Sciatic nerve (tissue), 2 donors: ENCODE results near the gene LRRC75B. TPM values are rescaled to one million over a fixed set of nuclear protein-coding genes. Genes with fewer than 3 reads are reported as not detected.

Source experiments
- ATAC-seq: fragments of 200-7000 bp; cut with Tn5 transposase; one replicate; pipeline ENCODE4 v1.9.1; 2020; ENCODE audit warnings: mild to moderate bottlenecking, moderate library complexity
- DNase-seq: peaks from one replicate; pipeline ENCODE4 v3.0.0-alpha.2; 2020; ENCODE audit warnings: low spot score
- intact Hi-C: fragments of 100-400 bp; cut with DNase I; formaldehyde crosslinking; loops from one replicate; pipeline ENCODE4 v1.14.2; 2022
- total RNA-seq: library from RNA; stranded (reverse); fragmentation: NEBNext Ultra II Directional; extraction: Animal tissue kit (Norgen Biotek cat#: 25700); gene quantifications from one replicate; pipeline ENCODE4 v1.2.1, GENCODE V29; 2021
- donor health status: DM: no; HTN: no; CAD: no.
- donor health status: DM: no; HTN: no; CAD: no.

Gene LRRC75B
- total RNA-seq, 1 donor from 2014 or later = 17.5 TPM

DNA sequence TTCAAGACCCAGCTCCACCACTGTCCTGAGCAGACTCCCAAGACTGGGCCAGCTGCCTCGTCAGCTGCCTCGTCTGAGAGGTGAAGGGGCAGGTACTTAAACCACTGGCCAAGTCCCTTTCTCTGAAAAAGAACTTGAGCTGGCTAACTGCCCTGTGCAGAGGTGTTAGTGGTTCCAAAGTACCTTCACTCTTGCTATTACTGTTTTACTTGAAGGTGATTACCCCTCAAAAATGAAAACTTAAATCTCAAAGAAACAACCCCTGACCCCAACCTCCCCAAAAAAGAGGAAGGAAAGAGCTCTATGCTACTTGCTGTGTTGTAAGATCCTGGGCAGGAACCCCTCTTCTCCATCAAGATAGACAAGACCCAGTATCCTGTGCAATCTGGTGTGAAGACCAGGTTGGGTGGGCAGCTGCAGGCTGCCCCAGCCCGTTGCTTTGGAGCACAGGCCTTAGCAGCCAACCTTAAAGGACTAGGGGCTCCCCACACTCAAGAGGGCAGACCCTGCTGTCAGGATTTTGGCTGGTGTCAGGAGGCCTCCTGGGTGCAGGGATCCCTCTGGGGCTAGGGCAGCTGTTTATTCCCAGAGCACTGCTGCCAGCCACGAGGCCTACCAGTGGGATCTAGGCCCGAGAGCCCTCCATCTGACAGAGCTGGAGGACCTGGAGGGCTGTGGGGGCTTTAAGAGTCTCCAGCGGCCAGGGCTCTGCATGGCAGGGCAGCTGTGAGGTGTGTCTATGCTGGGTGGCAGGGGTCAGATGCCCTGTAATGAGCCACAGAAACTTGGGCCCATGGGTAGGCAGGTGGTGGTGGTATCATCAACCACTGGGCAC lies 51.0 kb downstream of the LRRC75B start:
- intact Hi-C loops = no loop called here
- ATAC-seq = no peak
- DNase-seq = no peak

GRCh38 chr22:24540470-24540869 lies 52.4 kb downstream of the LRRC75B start:
- no peak for ATAC-seq
- no peak for DNase-seq
- intact Hi-C loops = no loop called here

DNA sequence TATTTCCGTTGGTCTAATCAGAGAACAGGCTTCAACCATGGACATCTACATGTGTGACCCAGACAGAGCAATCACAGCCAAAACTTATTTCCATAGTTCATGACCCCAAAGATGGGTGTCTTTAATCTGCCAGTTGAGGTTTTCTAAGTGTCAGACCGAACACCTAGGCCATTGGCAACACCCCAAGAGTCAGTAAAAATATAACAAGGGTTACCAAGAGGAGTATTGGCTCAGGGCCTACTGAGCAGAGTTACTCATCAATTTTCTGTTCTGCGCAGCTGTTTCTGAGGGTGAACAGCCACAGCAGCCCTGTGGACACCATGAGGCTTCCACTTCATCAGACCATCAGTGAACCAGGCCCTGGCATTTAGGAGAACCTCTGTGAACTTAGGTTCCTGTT lies 56.8 kb downstream of the LRRC75B start:
- ATAC-seq (no peak), DNase-seq (no peak)
- intact Hi-C loops = no loop called here

Other genes with a start within 250 kb of the LRRC75B start
- 8.4 TPM for gene ADORA2A, start 165.5 kb downstream of the LRRC75B start, total RNA-seq
- 1.3 TPM for gene UPB1, start 97.7 kb downstream of the LRRC75B start, total RNA-seq
- 61.2 TPM for gene GUCD1, start 37.9 kb downstream of the LRRC75B start, total RNA-seq
- 48.2 TPM for gene SNRPD3, start 37.1 kb downstream of the LRRC75B start, total RNA-seq
- gene GGT1, start 10.1 kb upstream of the LRRC75B start, total RNA-seq = 9.0 TPM
- gene PIWIL3, start 181.6 kb upstream of the LRRC75B start, total RNA-seq = not detected
- gene SGSM1, start 213.1 kb upstream of the LRRC75B start, total RNA-seq = 2.9 TPM